RWPE1 (cell line): Measurements from ENCODE around the gene ITGAE.

ENCODE experiments used
- CTCF ChIA-PET: fragments of 350-600 bp; sonication (Branson Sonifier 250); formaldehyde crosslinking; extraction: SDS; loops from one replicate; lab custom pipeline; 2021; lab: Yijun Ruan, JAX
- POLR2A ChIA-PET: fragments of 400-600 bp; formaldehyde crosslinking; extraction: SDS; loops from one replicate; lab custom pipeline; 2020; ENCODE audit warnings: antibody characterized with exemption; ENCODE audit not compliant: low non-redundant PET; lab: Yijun Ruan, JAX
- DNase-seq: peaks from one replicate; pipeline ENCODE4 v3.0.0; 2012; ENCODE audit warnings: low spot score
- H3K27ac ChIP-seq: fragments of 450-650 bp; 2 replicates; pipeline ENCODE4 v1.5.1; 2017
- TF ChIP-seq, protein P1 (sequence below): fragments of 450-650 bp; conservative IDR thresholded peaks from 2 replicates; pipeline ENCODE4 v1.5.1; 2017; ENCODE audit warnings: low read depth, mild to moderate bottlenecking

ITGAE gene

DNA sequence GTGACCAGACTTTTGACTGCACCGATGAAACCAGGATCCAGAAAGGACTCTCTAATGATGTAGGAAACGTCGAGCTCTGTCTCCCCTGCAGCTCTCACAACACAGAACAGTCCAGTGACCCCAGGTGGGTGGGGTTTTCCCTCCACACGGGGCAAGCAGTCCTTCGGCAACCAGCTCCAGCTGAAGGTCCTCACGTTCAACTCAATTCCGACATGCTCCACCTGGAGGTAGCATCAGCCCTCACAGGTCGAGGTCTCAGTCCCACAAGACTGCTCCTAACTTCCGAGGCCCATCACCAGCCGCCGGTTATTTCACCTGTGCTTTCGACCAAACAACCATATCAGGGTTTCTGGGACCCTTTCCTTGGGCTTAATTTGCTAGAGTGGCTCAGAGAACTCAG is 28.2 kb downstream of the ITGAE start:
- POLR2A ChIA-PET: no interaction called here
- TF ChIP-seq, protein P1, sequence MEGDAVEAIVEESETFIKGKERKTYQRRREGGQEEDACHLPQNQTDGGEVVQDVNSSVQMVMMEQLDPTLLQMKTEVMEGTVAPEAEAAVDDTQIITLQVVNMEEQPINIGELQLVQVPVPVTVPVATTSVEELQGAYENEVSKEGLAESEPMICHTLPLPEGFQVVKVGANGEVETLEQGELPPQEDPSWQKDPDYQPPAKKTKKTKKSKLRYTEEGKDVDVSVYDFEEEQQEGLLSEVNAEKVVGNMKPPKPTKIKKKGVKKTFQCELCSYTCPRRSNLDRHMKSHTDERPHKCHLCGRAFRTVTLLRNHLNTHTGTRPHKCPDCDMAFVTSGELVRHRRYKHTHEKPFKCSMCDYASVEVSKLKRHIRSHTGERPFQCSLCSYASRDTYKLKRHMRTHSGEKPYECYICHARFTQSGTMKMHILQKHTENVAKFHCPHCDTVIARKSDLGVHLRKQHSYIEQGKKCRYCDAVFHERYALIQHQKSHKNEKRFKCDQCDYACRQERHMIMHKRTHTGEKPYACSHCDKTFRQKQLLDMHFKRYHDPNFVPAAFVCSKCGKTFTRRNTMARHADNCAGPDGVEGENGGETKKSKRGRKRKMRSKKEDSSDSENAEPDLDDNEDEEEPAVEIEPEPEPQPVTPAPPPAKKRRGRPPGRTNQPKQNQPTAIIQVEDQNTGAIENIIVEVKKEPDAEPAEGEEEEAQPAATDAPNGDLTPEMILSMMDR: no peak
- H3K27ac ChIP-seq: no peak overlapping the region
- DNase-seq: no peak
- CTCF ChIA-PET: interaction anchor here (0.6 to 0.9 kb wide), 2 partner anchors 13 to 38 kb away, joined by 3 read pairs; no protein-coding TSS in a partner anchor

DNA sequence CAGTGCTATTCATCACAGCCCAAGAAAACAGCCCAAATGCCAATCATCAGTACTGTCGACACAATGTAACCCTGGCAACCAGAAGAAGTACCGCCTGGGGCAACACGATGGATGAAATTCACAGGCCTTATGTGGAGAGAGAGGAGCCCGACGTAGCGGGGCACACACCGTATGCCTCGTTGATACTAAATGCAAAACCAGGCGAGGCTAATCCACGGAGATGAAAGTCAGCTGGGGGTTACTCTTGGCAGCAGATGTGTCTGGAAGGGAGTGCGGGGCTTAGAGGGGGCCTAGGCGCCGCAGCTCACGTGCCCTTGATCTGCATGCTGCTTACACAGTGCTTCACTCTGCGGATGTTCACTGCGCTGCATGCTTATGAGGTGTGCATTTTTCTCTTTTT is 29.8 kb downstream of the ITGAE start:
- TF ChIP-seq, protein P1: no peak
- ChIA-PET CTCF (interaction anchor here (1.4 kb wide), 1 partner anchor 33 kb away, joined by 3 read pairs; no protein-coding TSS in a partner anchor), POLR2A (no interaction called here)
- no peak for DNase-seq
- no peak overlapping the region for H3K27ac ChIP-seq

DNA sequence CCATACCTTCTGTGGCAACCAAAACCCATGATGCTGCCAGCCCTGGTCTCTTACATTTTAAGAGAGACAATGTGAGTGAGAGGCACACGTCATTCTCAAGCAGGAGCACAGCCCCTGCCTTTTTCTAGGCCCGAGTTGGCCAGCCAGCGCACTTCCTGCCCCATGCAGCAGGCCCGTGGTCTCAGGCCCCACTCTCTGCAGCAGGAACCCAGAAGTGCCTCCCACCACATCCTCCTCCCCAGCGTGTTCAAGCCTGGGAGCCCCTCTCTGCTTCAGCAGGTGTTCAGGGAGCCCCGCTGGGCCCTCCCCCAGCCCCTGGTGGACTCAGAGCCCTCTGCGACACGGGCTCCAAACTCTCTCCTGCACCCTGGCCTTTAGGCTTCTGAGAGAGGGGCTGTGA is 30.5 kb downstream of the ITGAE start:
- no peak overlapping the region for H3K27ac ChIP-seq
- DNase-seq: no peak
- TF ChIP-seq, protein P1: no peak
- ChIA-PET POLR2A (no interaction called here), CTCF (interaction anchor here (0.6 to 1.4 kb wide), 2 partner anchors 33 to 902 kb away, joined by 3 read pairs; no protein-coding TSS in a partner anchor)

DNA sequence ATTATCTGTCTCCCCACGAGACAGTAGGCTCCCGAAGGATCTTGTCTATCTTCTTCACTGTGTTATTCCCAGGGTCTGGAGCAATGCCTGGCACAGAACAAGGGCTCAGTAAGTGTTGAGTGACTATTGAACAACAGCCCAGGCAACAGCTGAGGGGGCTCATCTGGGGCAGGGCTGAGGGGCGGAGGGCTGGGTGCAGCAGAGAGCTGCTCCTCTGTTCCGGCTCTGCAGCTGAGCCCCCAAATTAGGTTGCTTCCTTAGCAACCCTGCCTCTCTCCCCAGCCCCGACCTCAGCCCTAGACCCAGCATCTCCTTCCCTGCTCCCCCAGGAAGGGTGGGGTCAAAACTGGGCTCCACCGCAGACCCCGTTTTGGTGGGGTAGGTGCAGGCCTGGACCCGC is 32.2 kb downstream of the ITGAE start:
- DNase-seq: no peak
- H3K27ac ChIP-seq: no peak overlapping the region
- TF ChIP-seq, protein P1: no peak
- ChIA-PET POLR2A (no interaction called here), CTCF (interaction anchor here (0.5 kb wide), 1 partner anchor 57 kb away, joined by 3 read pairs; no protein-coding TSS in a partner anchor)

DNA sequence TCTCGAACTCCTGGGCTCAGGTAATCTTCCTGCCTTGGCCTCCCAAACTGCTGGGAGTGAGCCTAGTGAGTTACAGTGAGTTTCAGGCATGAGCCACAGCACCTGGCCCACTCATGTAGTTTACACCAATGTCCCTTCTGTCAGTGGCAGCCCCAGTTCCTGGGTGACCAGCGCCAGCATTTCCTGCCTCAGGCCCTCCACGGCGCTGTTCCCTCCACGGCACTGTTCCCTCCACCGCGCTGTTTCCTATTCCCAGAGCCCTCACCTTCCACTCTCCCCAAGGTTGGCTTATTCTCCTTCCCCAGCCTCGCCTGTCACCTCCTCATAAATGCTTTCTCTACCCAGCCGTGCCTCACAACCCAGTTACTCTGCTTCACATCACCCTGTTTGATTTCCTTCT is 32.6 kb downstream of the ITGAE start:
- no peak overlapping the region for H3K27ac ChIP-seq
- ChIA-PET CTCF (no interaction called here), POLR2A (no interaction called here)
- DNase-seq: no peak
- TF ChIP-seq, protein P1: no peak

DNA sequence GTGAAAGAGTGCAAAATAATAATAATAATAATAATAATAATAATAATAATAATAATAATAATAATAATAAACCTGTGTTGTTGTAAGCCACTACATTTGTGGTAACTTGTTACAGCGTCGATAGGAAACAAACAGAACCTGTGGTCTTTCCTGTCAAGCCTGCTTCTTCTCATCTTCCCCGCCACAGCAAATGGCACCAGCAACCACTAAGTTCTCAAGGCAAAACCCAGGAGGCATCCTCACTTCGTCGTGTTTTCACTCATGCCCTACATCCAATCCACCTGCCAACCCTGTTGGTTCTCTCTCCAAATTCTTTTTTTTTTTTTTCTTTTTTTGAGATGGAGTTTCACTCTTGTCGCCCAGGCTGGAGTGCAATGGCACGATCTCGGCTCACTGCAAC is 34.2 kb downstream of the ITGAE start:
- TF ChIP-seq, protein P1: no peak
- DNase-seq: no peak
- ChIA-PET CTCF (no interaction called here), POLR2A (no interaction called here)
- H3K27ac ChIP-seq: no peak overlapping the region
